ENCODE data around the gene USP2.

GRCh38 chr11:119305556-119306372 is 75.7 kb downstream of the USP2 start:
- no peak for TF ChIP-seq CTCF (IDR thresholded peaks at IDR 0.05; ENCODE audit: low read depth, low read length)
- no peak for TF ChIP-seq POLR2A (IDR thresholded peaks at IDR 0.05; ENCODE audit: extremely low read depth, insufficient read length)
- TF ChIP-seq MAX (IDR thresholded peaks at IDR 0.05; ENCODE audit: low read depth, low read length), result no peak
- no peak for TF ChIP-seq MYC (IDR thresholded peaks at IDR 0.05; ENCODE audit: low read depth, low read length)

All from NB4 (cell line).